Measurements from ENCODE around the gene CNGB1.

DNA sequence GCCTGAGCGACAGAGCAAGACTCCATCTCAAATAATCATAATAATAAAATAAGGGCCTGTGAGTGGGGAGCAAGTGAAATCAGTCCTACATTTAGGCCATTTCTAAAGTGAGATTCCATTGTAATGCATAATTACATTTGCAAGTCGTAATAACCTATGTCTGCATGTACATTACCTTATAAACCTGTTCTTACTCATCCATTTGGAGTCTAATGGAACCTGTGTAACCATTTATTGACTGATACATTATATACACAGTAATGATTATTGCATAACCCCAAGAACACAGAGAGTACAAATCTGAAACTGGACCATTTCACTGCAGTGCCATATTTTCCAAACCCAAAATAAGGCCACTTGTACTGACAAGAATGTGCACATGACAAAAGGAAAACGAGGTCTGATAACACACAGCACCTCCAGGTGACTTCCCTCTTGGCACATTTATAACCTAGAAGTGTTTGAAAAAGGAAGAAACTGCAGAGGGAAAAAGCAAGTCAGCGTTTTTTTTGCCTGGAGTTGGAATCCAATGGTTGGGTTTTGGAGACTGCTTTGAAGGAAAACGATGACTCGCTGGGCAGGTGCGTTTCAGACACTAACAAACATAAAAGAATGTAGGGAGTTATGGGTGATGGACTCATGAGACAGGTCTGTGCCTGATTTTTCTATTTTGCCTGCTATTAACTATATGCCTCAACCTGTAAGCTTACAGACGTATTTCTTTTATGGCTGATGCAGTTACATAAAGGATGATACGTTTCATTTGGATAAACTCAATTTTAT is 105.0 kb downstream of the CNGB1 start:
- TF ChIP-seq, protein P1, sequence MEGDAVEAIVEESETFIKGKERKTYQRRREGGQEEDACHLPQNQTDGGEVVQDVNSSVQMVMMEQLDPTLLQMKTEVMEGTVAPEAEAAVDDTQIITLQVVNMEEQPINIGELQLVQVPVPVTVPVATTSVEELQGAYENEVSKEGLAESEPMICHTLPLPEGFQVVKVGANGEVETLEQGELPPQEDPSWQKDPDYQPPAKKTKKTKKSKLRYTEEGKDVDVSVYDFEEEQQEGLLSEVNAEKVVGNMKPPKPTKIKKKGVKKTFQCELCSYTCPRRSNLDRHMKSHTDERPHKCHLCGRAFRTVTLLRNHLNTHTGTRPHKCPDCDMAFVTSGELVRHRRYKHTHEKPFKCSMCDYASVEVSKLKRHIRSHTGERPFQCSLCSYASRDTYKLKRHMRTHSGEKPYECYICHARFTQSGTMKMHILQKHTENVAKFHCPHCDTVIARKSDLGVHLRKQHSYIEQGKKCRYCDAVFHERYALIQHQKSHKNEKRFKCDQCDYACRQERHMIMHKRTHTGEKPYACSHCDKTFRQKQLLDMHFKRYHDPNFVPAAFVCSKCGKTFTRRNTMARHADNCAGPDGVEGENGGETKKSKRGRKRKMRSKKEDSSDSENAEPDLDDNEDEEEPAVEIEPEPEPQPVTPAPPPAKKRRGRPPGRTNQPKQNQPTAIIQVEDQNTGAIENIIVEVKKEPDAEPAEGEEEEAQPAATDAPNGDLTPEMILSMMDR (IDR thresholded peaks at IDR 0.05; ENCODE audit: borderline replicate concordance, extremely low read depth, low read length, poor library complexity, severe bottlenecking): no peak
- TF ChIP-seq EZH2 (IDR thresholded peaks at IDR 0.05; ENCODE audit: borderline replicate concordance, low read depth, low read length, severe bottlenecking): no peak

Measured in DND-41 (cell line).